ENCODE measurements around the gene SPOP. TPM values are rescaled to one million over a fixed set of nuclear protein-coding genes. Genes with fewer than 3 reads are reported as not detected.

SPOP gene
- total RNA-seq, 1 experiment from 2014 or later, result 79.9 TPM

DNA sequence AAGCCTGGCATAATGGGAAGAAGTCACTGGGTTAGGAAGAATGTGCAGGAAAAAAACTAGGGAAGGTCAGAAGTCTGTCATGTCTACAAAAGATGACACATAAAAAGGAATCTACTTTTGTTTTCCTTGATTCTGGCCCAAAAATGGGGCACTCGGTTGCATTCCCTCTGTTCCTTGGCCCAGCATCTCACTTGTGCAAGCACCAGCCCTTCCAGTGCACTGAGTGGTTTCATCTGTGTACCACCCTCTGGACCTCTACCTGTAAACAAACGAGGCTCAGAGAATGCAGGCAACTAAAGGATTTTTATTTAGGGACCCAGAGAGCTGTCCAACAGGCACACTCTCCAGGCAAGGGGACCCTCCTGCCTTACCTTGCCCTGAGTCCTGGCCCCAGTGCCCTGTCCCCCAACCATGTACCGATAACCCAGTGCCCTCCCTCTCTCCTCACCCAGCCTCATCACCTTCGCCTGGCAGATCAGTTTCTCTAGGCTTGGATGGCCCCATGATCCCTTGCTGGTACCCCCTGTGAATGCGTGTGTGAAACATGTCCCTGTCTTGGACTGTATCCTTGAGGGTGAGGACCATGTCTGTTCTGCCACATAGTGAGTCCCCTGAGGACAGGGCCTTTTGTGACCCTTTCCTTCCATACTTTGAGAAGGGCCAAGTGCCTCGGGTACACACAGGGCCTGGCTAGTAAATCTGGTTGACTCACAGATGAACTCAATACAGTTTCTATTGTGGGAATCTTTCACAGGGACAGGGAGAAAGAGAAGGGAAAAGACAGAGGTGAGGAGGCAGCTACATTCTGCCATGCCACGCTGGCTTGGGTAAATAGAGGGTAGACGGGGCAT, 88.9 kb downstream of the SPOP start:
- H3K4me3 Mint-ChIP-seq (ENCODE audit: low read depth, unreplicated experiment), result no peak overlapping the region
- H3K36me3 Mint-ChIP-seq (ENCODE audit: insufficient read depth, unreplicated experiment), result no peaks in the 10 kb centered on the region
- H3K4me1 Mint-ChIP-seq (ENCODE audit: low read depth, unreplicated experiment), result no peaks in the 10 kb centered on the region
- DNase-seq, result no peak
- CTCF ChIA-PET, result interaction anchor here (1.1 kb wide), 1 partner anchor 9 kb away, joined by 5 read pairs; no protein-coding TSS in a partner anchor
- no peak overlapping the region for H3K27ac Mint-ChIP-seq (ENCODE audit: unreplicated experiment)
- intact Hi-C loops (cut with micrococcal nuclease; ENCODE audit: unreplicated experiment), result no loop called here
- BruUV-seq (replicated peaks), result no TSS peak
- TF ChIP-seq, protein P1, sequence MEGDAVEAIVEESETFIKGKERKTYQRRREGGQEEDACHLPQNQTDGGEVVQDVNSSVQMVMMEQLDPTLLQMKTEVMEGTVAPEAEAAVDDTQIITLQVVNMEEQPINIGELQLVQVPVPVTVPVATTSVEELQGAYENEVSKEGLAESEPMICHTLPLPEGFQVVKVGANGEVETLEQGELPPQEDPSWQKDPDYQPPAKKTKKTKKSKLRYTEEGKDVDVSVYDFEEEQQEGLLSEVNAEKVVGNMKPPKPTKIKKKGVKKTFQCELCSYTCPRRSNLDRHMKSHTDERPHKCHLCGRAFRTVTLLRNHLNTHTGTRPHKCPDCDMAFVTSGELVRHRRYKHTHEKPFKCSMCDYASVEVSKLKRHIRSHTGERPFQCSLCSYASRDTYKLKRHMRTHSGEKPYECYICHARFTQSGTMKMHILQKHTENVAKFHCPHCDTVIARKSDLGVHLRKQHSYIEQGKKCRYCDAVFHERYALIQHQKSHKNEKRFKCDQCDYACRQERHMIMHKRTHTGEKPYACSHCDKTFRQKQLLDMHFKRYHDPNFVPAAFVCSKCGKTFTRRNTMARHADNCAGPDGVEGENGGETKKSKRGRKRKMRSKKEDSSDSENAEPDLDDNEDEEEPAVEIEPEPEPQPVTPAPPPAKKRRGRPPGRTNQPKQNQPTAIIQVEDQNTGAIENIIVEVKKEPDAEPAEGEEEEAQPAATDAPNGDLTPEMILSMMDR (IDR thresholded peaks at IDR 0.05; ENCODE audit: unreplicated experiment), result no peak
- no peaks in the 10 kb centered on the region for H3K27me3 Mint-ChIP-seq (ENCODE audit: unreplicated experiment)
- H3K9me3 Mint-ChIP-seq (ENCODE audit: low read depth, unreplicated experiment), result no peaks in the 10 kb centered on the region

DNA sequence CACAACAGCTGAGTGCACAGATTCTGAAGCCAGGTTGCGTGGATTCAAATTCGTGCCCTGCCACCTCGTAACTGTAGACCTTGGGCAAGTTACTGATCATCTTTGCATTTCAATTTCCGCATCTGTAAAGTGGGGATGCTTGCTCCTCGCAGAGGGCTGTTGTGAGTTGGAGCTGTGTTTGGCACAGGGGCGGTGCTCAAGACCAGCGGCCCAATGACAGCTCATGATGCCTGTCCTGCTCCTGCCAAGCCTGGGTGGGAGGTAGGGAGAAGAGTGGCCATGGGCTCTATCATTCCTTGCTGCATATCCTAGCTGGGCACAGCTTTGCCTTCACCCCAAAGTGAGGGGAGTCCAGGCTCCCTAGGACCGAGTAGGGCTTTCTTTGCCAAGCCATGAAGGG, 89.6 kb downstream of the SPOP start:
- Mint-ChIP-seq H3K27ac (ENCODE audit: unreplicated experiment) (no peak overlapping the region), H3K9me3 (ENCODE audit: low read depth, unreplicated experiment) (no peaks in the 10 kb centered on the region), H3K4me3 (ENCODE audit: low read depth, unreplicated experiment) (no peak overlapping the region), H3K27me3 (ENCODE audit: unreplicated experiment) (no peaks in the 10 kb centered on the region), H3K36me3 (ENCODE audit: insufficient read depth, unreplicated experiment) (no peaks in the 10 kb centered on the region), H3K4me1 (ENCODE audit: low read depth, unreplicated experiment) (no peaks in the 10 kb centered on the region)
- DNase-seq, result no peak
- BruUV-seq (replicated peaks), result no TSS peak
- intact Hi-C loops (cut with micrococcal nuclease; ENCODE audit: unreplicated experiment), result no loop called here
- TF ChIP-seq, protein P1 (IDR thresholded peaks at IDR 0.05; ENCODE audit: unreplicated experiment), result no peak
- CTCF ChIA-PET, result interaction anchor here (1.1 kb wide), 1 partner anchor 10 kb away, joined by 5 read pairs; no protein-coding TSS in a partner anchor

DNA sequence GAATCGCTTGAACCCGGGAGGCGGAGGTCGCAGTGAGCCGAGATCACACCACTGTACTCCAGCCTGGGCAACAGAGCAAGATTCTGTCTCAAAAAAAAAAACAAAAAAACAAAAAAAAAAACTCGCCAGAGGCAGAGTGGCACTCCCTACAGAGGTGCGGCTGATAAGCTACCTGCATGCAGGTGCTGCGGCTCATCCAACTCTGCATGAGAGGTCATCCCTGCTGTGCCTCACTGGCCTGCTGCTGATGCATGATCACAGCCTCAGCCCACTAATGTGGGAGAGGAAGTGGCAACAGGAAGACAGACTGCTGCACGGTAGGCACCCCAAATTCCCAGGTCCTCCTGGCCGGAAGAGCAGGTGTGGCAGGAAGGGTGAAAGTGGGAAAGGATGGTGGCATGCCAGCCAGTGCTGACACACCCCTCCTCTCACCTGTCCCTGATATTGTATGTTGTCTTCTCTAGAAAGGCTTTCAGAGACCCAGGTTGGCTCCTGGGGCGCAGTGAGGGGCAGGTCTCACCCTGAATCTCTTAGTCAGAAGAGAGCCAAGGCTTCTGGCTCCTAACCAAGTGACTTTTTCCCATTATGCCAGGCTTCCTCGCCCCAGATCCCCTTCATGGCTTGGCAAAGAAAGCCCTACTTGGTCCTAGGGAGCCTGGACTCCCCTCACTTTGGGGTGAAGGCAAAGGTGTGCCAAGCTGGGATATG, 90.4 kb downstream of the SPOP start:
- TF ChIP-seq, protein P1 (IDR thresholded peaks at IDR 0.05; ENCODE audit: unreplicated experiment), result no peak
- no peak overlapping the region for H3K4me3 Mint-ChIP-seq (ENCODE audit: low read depth, unreplicated experiment)

DNA sequence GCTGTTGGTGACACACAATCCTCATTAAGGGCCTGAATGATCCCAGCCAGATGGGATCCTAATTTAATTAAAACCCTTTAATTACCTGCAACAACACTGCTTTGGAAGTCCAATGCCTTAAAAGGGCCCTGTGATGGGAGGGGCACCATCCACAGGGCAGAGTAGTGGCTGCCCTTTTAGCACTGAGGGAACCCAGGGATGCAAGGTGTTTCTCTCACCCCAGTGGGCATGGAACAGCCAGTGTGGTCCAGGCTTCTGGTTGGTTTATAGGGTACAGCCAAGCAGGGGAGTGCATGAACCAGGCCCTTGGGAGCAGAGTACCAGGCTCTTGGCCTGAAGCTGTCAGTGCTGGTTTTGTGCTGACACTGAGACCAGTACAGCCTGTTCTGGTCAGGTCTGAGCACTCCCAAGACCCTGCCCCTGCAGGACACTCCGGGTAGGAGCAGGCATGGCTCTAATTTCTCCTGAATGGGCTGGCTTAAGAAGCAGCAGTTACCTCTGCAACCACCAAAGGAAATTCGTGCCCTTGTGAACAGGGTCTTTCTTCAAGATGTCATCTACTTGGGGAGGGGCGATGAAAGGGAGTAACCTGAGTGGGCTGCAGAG, 92.4 kb downstream of the SPOP start:
- Mint-ChIP-seq H3K27ac (ENCODE audit: unreplicated experiment) (no peak overlapping the region), H3K27me3 (ENCODE audit: unreplicated experiment) (peaks cover 14% of the 10 kb centered on the region), H3K4me1 (ENCODE audit: low read depth, unreplicated experiment) (no peaks in the 10 kb centered on the region), H3K9me3 (ENCODE audit: low read depth, unreplicated experiment) (no peaks in the 10 kb centered on the region), H3K4me3 (ENCODE audit: low read depth, unreplicated experiment) (no peak overlapping the region), H3K36me3 (ENCODE audit: insufficient read depth, unreplicated experiment) (no peaks in the 10 kb centered on the region)
- no TSS peak for BruUV-seq (replicated peaks)
- TF ChIP-seq, protein P1 (IDR thresholded peaks at IDR 0.05; ENCODE audit: unreplicated experiment), result peak; percentile 25
- intact Hi-C loops (cut with micrococcal nuclease; ENCODE audit: unreplicated experiment), result no loop called here
- CTCF ChIA-PET, result interaction anchor here (0.7 kb wide), 1 partner anchor 490 kb away, joined by 3 read pairs; no protein-coding TSS in a partner anchor
- peak; percentile 53 for DNase-seq

More for the DNA sequence above, 90.4 kb downstream of the SPOP start:
- Mint-ChIP-seq H3K9me3 (ENCODE audit: low read depth, unreplicated experiment) (no peaks in the 10 kb centered on the region), H3K36me3 (ENCODE audit: insufficient read depth, unreplicated experiment) (no peaks in the 10 kb centered on the region), H3K27ac (ENCODE audit: unreplicated experiment) (no peak overlapping the region), H3K27me3 (ENCODE audit: unreplicated experiment) (no peaks in the 10 kb centered on the region), H3K4me1 (ENCODE audit: low read depth, unreplicated experiment) (no peaks in the 10 kb centered on the region)
- CTCF ChIA-PET, result interaction anchor here (0.6 to 1.1 kb wide), 2 partner anchors 10 to 722 kb away, joined by 4 to 5 read pairs; no protein-coding TSS in a partner anchor
- DNase-seq, result no peak
- intact Hi-C loops (cut with micrococcal nuclease; ENCODE audit: unreplicated experiment), result no loop called here
- no TSS peak for BruUV-seq (replicated peaks)
